GM21528 (cell line): ENCODE data around the gene GDAP2.
A peak's percentile ranks its signal among the peaks of the same experiment; 100 is the strongest.
"Not testable (repeated sequence)": the region's sequence is repeated elsewhere in the genome, so short reads cannot be mapped to it uniquely, and the experiment has no call there.

ENCODE experiments used
- ATAC-seq: cut with Tn5 transposase; IDR thresholded peaks from one replicate; pipeline ENCODE4 v1.9.1; 2021; ENCODE audit warnings: mild to moderate bottlenecking, moderate library complexity; ENCODE audit not compliant: unreplicated experiment, low FRiP score

GDAP2 gene, protein sequence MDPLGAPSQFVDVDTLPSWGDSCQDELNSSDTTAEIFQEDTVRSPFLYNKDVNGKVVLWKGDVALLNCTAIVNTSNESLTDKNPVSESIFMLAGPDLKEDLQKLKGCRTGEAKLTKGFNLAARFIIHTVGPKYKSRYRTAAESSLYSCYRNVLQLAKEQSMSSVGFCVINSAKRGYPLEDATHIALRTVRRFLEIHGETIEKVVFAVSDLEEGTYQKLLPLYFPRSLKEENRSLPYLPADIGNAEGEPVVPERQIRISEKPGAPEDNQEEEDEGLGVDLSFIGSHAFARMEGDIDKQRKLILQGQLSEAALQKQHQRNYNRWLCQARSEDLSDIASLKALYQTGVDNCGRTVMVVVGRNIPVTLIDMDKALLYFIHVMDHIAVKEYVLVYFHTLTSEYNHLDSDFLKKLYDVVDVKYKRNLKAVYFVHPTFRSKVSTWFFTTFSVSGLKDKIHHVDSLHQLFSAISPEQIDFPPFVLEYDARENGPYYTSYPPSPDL

DNA sequence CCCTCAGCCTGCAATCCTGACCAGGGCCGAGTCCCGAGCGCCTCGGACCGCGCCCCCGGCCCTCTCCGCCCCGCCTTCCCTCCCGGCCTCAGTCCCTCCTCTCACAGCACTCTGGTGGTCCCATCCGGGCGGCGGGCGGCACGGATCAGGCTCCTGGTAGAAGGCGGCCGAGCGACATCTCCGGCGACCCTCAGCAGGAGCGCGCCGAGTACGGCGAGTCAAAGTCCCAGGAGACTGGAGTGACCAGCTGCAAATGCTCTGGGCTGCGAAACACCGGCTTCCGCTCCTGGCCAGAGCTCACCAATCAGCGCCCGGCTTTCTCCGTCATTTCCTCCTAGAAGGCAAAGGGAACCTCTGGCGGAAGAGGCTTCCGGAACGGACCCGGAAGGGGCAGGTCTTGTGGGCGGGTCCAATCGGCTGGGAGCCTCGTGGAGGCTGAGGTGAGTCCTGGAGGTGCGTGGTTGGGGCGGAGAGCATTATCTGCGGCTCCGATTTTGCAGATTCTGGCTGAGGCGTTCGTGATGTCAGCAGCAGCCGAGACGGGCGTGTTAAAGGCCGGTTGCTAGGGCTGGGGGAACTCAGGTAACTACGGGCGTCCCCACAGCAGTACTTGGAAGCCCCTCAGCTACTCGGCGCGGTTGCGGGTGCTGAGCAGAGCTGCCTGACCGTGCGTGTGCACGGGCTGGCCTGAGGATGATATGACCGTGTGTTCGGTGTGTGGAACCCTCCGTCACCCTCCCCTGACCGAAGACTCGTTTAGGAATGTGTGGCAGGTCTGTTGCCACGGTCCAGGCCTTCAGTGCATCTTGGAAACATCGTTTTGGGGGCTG lies at the start of gene GDAP2, which contains the start of gene WDR3:
Gene GDAP2 (minus strand): TSS at position 279 of the 830 bp plus-strand sequence. CDS start 9,264 bp downstream, outside the sequence.
Gene WDR3 (plus strand): TSS at position 397 of the 830 bp plus-strand sequence. CDS start 3,581 bp downstream, outside the sequence.
- peak; percentile 95 for ATAC-seq

DNA sequence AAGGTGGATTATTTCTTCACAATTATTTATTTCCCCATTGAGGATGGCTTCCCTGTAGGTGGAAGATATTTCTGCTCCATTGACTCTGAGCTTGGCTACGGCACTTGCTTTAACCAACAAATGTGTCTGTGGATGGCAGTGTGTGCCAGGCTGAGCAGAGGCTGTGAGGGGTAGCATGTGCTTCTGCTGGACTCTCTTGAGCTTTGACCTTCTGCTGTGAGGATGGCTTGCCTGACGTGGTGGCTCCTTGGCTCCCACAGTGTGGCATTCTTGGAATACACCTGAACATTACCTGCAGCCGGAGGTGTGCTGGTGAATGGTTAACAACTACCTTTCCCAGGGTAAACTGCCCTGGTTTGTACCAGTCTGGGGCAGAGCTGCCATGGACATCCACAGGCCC lies 47.0 kb upstream of the GDAP2 start:
- ATAC-seq = no peak

DNA sequence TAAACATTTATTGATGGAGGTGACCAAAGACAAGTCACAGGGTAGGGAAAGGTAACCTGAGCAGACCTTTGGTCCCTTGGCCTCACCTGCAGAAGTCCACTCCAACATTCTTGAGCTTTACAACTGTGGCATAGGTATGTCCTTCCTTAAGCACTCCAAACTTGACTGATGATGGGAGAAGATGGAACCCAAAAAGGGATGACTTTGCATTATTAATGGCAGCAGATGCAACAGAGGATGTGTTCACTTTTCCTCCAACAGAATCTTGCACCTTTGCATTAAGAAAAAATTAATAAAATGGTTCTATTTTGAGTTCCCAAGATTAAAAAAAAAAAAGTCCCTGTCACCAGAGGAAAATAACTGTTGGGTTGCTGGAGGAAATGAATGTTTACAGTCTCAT lies 42.4 kb upstream of the GDAP2 start:
- ATAC-seq = no peak

DNA sequence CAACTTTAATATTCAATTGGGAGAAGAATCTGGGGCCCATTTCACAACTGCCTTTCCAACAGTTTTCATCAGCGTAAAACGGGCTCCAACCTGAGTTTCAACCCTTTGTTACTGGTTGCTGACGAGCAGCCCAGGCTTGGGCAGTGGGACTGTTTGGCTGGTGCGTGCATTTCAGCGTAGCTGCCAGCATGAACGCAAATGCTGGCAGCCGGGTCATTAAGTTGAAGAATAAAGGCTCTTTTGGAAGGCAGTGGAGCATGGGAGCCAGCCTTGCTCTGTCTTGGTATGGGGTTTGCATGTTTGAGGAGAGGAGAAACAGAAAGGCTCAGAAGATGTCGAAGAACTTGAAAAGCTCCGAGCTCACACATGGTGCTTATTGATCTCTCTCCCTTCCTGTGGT lies 40.8 kb upstream of the GDAP2 start:
- no peak for ATAC-seq

DNA sequence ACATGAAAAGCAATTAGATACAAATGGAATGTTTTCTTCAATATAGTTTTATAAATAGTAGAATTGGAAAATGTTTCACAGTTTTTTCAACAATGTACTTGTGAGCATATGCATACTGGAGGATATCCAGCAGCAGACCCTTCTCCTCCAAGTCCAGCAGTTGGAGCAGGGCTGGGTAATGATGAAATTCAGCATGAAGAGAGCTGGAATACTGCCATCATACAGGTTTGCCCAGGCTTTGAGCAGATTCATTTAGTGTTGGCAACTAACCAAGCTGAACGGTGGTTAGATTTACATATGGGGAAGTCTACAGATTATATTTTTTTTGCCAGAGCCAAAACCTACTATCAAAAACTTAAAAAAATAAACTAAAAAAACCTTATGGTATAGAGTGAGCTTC lies 38.5 kb upstream of the GDAP2 start:
- ATAC-seq = no peak

DNA sequence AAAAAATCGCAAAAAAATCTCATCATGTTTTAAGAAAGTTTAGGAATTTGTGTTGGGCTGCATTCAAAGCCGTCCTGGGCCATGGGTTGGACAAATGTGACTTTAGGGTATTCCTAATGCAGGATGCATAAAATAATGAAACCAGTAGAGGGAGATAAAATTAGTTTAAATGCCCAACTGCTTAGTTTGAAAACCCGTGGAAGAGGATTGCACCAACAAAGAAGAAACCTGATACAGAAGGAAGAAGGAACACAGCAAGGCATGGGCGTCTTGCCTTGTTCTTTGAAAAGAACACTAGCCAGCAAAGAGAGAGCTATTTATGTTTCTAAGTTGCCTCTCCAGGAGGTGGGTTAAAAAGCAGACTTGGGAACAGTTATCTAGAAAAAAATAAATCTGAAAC lies 38.1 kb upstream of the GDAP2 start:
- ATAC-seq = no peak

DNA sequence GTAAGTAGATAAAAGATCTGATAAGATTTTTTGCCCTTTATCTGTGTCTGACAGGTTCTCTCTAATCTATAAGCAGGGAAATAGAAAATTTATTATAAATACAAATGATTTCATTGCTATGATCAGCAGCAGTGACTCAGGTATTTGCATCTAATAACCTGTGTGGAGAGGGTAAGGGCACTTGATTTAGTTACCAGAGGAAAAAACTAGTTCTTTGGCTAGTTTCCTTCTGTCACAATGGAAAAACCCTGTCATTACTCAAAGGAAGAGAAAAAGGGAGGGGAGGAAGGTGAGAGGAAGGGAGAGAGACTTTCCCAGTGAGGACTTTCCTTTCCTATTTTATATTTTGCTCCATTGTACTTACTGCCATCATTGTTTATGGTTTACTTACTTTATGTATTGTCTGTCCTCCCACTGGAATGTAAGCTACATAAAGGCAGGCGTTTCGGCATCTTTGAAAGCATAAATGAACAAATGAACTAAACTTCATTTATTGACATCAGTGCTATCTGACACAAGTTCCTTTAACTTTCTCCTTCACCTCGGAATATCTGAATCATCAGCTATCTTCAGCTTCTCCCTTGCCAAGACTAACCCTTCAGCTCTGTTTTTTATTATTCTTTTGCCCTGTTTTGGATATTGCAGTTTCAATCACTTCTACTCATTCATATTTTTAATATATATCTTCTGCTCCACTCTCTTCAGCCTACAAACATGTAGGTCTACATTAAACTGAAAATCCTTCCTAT lies 35.0 kb upstream of the GDAP2 start:
- ATAC-seq = no peak

DNA sequence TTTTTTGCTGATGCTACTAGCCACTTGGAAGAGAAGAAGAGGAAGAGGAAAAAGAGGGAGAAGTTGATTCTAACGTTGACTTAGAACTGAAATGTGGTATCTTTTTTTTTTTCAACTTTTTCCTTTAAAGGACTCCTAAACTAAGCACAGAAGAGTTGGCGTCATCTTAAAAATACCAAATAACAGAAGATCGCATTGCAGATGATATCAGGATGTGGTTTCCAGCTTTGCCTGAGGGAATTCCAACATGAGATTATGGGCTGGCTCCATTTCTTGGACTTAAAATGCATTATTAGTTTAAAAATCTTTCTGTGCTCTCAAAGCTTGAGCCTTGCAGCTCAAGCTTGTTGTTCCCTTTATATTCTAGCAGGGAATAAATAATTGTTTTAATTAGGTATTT lies 29.9 kb upstream of the GDAP2 start:
- ATAC-seq = no peak

DNA sequence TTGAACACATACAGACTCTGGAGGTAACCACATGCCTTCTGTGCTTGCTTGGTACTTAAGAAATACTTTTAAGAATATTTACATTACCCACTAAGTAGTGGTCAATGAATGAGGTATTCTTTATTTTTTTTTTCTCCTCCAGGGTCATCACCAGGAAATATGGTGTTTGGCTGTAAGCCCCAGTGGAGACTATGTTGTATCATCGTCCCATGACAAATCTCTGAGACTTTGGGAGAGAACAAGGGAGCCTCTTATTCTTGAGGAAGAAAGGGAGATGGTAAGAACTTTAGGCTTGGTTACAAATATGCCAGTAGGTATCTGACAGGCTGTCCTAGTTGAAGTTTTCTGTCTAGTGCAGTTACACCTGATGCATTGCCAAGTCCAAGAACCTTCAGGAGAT lies 23.0 kb upstream of the GDAP2 start:
- no peak for ATAC-seq

DNA sequence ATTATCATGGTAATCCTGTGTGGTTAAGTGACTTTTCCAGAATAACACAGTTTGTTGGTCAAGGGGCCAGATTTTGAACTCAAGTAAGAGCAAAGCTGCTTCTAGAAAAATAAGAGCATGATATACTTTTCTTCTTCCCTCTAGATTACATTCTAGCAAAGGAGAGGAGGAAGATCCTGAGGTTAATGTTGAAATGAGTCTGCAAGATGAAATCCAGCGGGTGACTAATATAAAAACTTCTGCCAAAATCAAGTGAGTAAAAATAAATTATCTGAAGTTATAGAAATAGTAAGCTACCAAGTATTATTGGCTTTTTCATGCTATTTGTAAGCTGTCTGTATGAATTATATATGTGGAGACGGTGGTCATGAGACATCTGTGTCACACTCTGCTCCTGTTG lies 12.9 kb upstream of the GDAP2 start:
- ATAC-seq = no peak

DNA sequence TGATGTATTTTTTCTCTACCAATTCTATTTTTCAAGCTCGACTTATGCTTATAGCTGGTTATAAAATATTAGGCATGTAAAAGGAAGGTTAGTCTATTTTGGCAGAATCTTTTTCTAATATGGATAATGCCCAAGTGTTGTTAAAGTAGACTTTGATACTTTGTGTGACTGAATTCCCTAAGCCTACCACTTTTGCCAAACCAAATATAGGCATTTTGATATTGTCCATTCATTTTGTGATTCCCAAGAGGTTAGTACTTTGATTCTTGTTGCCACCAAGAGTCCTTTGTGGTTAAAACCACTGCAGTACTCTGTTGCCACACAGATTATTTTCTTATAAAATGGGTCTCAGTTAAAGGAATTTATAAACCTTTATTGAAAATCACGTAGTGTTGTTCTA lies 4.3 kb upstream of the GDAP2 start:
- no peak for ATAC-seq

DNA sequence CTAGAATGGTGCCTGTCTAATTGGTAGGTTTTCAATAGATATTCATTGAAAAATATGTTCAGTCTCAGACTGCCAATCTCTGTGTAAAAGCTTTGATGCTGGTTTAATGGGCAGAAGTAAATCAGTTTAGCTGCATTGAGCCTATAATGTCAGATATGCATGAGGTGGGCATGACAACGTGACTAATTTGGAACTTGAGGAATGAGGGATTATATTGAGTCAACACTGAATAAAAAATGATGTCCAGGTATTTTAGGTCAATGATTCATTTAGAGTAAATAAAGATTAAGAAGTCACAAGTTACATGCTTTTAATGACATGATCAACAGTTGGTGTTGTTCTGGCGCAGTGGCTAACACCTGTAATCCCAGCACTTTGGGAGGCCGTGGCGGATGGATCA lies 3.2 kb upstream of the GDAP2 start:
- ATAC-seq = no peak

DNA sequence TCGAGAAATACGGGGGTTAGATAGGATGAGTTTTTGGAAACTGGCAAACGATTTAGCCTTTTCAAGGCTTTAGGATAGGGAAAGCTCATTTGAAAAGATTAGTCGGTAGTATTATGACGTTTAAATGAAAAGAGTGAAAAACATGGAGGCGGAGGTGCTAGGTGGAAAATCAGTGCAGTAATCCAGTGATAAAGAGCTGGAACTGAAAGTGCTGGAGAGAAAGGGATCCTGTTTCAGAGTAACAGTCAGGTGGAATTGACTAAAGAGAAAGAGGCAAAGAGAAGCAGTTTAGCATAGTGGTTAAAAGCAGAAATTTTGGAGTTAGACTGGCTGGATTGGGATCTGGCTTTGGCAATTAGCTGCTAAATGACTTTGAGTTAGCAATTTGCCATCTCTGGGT lies 1.1 kb upstream of the GDAP2 start:
- no peak for ATAC-seq

DNA sequence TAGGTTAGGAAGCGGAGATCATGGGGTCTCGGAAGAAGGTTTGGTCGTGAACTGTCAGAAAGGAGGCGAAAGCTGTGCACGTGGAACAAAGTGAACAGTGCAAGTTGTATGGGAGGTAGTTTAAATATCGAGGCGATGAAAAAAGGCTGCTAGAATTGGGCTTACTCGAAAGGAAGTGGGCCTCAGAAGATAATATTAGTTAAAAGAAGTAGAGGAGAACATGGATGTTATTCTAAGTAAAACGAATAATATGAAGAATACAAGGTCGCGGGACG lies 689 bp upstream of the GDAP2 start:
- no peak for ATAC-seq

DNA sequence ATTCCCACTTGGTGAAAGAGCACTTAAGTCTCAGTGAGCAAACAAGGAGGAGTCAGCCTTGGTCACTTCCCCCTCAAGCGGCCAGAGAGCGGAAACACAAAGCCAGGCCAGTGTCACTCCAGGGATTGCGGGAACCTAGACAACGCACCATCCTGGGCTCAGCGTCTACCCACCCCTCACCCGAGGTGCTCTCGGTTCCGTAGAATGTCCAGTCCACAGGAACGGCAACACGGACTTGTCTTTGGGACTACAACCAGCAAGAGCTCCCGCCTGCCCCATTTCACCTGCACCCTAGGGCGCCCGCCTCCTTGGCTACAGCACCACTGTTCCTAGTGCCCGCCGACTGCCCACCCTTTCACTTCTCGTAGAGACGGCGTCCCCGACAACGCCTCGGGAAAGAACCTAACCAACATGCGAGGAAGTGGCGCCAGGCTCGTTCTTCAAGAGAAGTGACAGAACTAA lies 509 bp downstream of the GDAP2 start:
- ATAC-seq = peak; percentile 51

DNA sequence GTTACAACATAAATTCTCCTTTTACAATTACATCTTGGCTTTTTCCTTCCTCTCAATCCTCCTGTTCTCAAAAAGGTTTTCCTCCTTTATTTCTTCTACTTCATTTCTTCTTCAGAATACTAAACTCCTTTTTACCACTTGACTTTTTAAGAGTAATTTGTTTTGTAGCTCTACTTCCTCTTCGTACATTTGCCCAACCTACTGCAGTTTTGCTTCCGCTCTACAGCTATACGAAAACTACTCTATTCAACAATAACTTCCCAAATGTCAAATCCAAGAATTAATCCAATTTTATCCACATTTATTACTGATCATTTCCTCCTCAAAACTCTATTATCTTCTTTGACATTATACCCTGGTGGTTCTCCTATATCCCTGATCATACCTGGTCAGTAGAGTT lies 3.4 kb downstream of the GDAP2 start:
- no peak for ATAC-seq

DNA sequence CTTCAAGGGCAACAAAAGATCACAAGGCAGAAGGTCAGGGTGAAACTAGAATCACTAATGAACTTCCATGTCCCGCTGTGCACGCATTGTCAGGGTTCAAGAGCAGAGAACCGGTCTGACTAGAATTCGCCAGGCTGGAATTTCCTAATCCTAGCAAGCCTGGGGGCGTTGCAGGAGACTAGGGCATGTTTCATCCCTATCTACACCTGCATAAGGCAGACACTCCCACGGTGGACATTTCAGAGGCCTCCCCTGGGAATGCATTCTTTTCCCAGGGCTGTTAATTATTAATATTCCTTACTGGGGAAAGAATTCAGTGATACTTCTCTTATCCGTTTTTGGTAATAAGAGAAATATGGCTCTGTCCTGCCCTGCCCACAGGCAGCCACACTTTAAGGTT lies 6.7 kb downstream of the GDAP2 start:
- not testable (repeated sequence) for ATAC-seq

DNA sequence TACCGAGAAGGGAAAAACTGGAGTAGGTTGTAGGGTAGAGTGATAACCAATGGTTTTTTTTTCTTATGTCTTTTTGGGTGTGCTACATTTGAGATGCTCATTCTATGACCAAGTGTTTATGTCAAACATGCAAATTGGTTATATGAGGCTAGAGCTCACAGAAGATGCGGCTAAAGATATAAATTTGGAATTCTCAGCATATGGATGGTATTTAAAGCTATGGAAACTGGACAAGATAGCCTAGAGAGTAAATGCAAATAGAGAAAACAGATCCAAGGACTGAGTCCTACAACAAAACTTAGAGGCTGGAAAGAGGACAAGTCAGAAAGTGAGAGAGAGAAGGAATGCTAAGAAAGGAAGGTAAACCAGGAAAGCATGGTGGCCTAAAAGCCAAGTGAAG lies 7.4 kb downstream of the GDAP2 start:
- no peak for ATAC-seq

DNA sequence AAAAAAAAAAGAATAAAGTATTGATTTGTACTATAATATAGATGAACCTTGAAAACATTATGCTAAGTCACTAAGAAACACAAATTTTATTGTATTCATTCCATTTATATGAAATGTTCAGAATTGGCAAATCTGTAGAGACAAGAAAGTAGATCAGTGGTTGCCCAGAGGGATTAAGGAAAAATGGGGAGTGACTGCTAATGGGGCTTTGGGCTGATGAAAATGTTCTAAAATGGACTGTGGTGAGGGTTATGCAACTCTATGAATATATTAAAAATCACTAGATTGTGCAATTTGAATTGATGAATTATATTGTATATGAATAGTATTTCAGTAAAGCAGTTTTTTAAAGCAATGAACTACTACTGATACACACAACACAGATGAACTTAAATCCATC lies 10.0 kb downstream of the GDAP2 start:
- no peak for ATAC-seq

DNA sequence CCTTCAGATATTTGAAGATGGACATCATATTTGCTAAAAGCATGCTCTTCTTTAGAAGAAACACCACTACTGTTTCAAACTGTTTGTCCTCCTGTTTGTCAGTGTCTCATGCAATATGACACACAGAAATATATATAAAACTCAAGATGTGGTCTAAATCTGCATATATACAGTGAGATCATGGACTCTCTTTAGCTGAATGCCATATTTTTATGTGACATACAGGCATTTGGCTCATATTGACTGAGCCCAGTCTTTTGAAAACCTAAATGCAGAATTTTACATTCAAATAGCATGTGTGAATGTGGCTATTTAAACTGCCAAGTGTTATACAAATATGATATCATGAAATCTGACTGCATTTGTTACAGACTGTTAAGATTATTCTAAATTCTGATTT lies 18.4 kb downstream of the GDAP2 start:
- no peak for ATAC-seq

DNA sequence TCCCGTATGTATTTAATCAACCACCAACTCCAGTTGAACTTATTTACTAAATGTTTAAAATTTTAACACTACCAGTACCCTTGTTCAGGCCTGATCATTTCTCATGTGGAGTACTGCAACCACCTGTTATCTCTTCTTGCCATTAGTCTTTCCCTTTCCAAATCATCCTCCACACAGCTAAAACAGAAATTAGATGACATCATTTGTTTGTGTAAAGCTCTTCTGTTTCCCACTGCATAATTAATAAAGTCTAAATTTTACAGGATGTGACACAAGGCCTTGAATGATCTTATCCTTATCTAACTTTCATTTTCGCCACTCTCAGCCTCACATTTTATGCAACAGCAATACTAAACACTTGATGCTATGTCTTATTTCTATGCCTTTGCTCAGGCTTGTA lies 24.4 kb downstream of the GDAP2 start:
- ATAC-seq = no peak
